Colonic mucosa (tissue), 4 donors: Measurements from ENCODE around the gene NOXO1. TPM values are rescaled to one million over a fixed set of nuclear protein-coding genes. Genes with fewer than 3 reads are reported as not detected.

Experiments
- DNase-seq: peaks from one replicate; pipeline ENCODE4 v3.0.0-alpha.2; 2020
- H3K27ac ChIP-seq: fragments of 200-600 bp; one replicate; pipeline ENCODE4 v1.8.0; 2021
- H3K27me3 ChIP-seq: fragments of 200-600 bp; one replicate; pipeline ENCODE4 v1.8.0; 2021
- H3K36me3 ChIP-seq: fragments of 200-600 bp; one replicate; pipeline ENCODE4 v1.8.0; 2021
- H3K4me1 ChIP-seq: fragments of 200-600 bp; one replicate; pipeline ENCODE4 v1.8.0; 2021; ENCODE audit warnings: mild to moderate bottlenecking
- H3K4me3 ChIP-seq: fragments of 200-600 bp; one replicate; pipeline ENCODE4 v1.8.0; 2021
- H3K9ac ChIP-seq, 2 donors: one replicate each; pipeline ENCODE4 v1.7.0; 2013; ENCODE audit warnings: control low read depth in 2 of 2, low read depth in 2 of 2, low read length in 2 of 2
- H3K9me3 ChIP-seq: fragments of 200-600 bp; one replicate; pipeline ENCODE4 v1.8.0; 2021
- CTCF ChIP-seq: fragments of 200-600 bp; IDR thresholded peaks from one replicate; pipeline ENCODE4 v1.8.0; 2022; ENCODE audit warnings: antibody characterized with exemption, mild to moderate bottlenecking
- intact Hi-C: fragments of 100-400 bp; cut with DNase I; formaldehyde crosslinking; loops from one replicate; pipeline ENCODE4 v1.14.1; 2022
- total RNA-seq, 2 donors: library from RNA; stranded (reverse); fragmentation: NEBNext Ultra II Directional in 1 of 2; extraction: Animal tissue kit (Norgen Biotek cat#: 25700) in 1 of 2; gene quantifications; one replicate each; pipeline ENCODE4 v1.2.1, GENCODE V29; 2021
- donor health status: healthy.
- donor health status: DM: no; HTN: no; CAD: no.
- donor health status: DM: no; HTN: no; CAD: no.

Gene NOXO1
- total RNA-seq, 2 donors from 2014 or later = 43.9 to 80.1 TPM

DNA sequence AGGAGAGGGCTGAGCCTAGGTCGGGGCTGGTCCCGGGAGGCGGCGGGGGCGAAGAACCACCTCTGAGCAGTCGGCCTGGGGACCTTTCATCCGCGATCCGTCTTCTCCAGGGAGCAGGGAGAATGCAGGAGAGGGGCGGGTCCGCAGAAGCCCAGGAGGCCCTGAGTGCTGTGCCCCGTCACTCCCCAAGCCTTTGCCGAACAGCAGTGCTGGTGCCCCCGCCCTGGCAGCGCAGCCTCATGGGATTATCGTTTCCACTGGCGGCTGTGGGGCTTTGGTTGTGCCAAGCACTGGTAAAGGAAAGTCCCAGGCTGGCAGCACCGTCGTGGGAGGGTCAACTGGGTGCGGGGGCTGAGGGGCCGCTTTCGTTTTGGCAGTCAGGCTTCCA lies 8.8 kb downstream of the NOXO1 start:
- no peak for DNase-seq
- H3K9me3 ChIP-seq = no peaks in the 10 kb centered on the region
- H3K27me3 ChIP-seq = no peaks in the 10 kb centered on the region
- peak overlapping the region; percentile 90 to 91 for H3K9ac ChIP-seq
- peaks cover 6% of the 10 kb centered on the region for H3K36me3 ChIP-seq
- TF ChIP-seq CTCF = no peak
- intact Hi-C loops = no loop called here
- H3K4me3 ChIP-seq = peak overlapping the region; percentile 99
- H3K4me1 ChIP-seq = peaks cover 11% of the 10 kb centered on the region
- peak overlapping the region; percentile 24 for H3K27ac ChIP-seq

GRCh38 chr16:1971796-1972489 lies 9.3 kb downstream of the NOXO1 start, which contains the start of gene TBL3:
Gene TBL3 (plus strand): TSS chr16:1972053. CDS start chr16:1972165, 112 bp downstream.
- intact Hi-C loops = no loop called here
- H3K9me3 ChIP-seq = no peaks in the 10 kb centered on the region
- H3K36me3 ChIP-seq = peaks cover 5% of the 10 kb centered on the region
- H3K27ac ChIP-seq = peak within 1 kb of the TSS; percentile 82
- DNase-seq = peak; percentile 93
- H3K4me3 ChIP-seq = peak within 1 kb of the TSS; percentile 99
- TF ChIP-seq CTCF = no peak
- H3K9ac ChIP-seq = peak within 1 kb of the TSS; percentile 90 to 91
- H3K27me3 ChIP-seq = no peaks in the 10 kb centered on the region
- peaks cover 11% of the 10 kb centered on the region for H3K4me1 ChIP-seq

GRCh38 chr16:1968146-1968953 lies 12.9 kb downstream of the NOXO1 start:
- Histone ChIP-seq H3K9ac (no peak overlapping the region), H3K4me1 (peaks cover 11% of the 10 kb centered on the region), H3K27me3 (no peaks in the 10 kb centered on the region), H3K27ac (no peak overlapping the region), H3K4me3 (no peak overlapping the region), H3K36me3 (no peaks in the 10 kb centered on the region), H3K9me3 (no peaks in the 10 kb centered on the region)
- no peak for TF ChIP-seq CTCF
- intact Hi-C loops = no loop called here
- DNase-seq = no peak

- Histone ChIP-seq H3K4me1 (peaks cover 4% of the 10 kb centered on the region), H3K9me3 (no peaks in the 10 kb centered on the region), H3K36me3 (no peaks in the 10 kb centered on the region), H3K4me3 (peak within 1 kb of the TSS; percentile 92), H3K27ac (peak within 1 kb of the TSS; percentile 89), H3K27me3 (no peaks in the 10 kb centered on the region), H3K9ac (peak within 1 kb of the TSS; percentile 77 to 99)
- no peak for DNase-seq
- intact Hi-C loops = no loop called here
- no peak for TF ChIP-seq CTCF
Observed at GRCh38 chr16:1966460-1966859, 14.8 kb downstream of the NOXO1 start, which contains the start of gene RNF151. Gene RNF151 (plus strand): TSS chr16:1966856. CDS start chr16:1966882, 26 bp downstream.

GRCh38 chr16:1965396-1966001 lies 15.8 kb downstream of the NOXO1 start:
- Histone ChIP-seq H3K36me3 (no peaks in the 10 kb centered on the region), H3K27me3 (no peaks in the 10 kb centered on the region), H3K4me1 (peaks cover 3% of the 10 kb centered on the region), H3K4me3 (peak overlapping the region; percentile 92), H3K9me3 (no peaks in the 10 kb centered on the region), H3K27ac (peak overlapping the region; percentile 89), H3K9ac (peak overlapping the region; percentile 77 to 99)
- DNase-seq = no peak
- no peak for TF ChIP-seq CTCF
- intact Hi-C loops = no loop called here
